Occipital lobe (tissue), 2 donors: Measurements from ENCODE around the gene KMT2C. TPM values are rescaled to one million over a fixed set of nuclear protein-coding genes. Genes with fewer than 3 reads are reported as not detected.
A peak's percentile ranks its signal among the peaks of the same experiment; 100 is the strongest.
"Not testable (repeated sequence)": the region's sequence is repeated elsewhere in the genome, so short reads cannot be mapped to it uniquely, and the experiment has no call there.

ENCODE experiments used
- DNase-seq: peaks from one replicate; lab custom pipeline; 2025; lab: John Stamatoyannopoulos, UW
- total RNA-seq: library from RNA; depleted of rRNA; stranded (reverse); fragments of >200 nt; gene quantifications from one replicate; pipeline ENCODE4 v1.2.3, GENCODE V29; 2014

KMT2C gene
- 77.7 TPM for total RNA-seq

GRCh38 chr7:152435384-152436110, at the start of gene KMT2C:
TSS of gene KMT2C (minus strand) at chr7:152436003. CDS start at chr7:152435786, 217 bp downstream.
- peak; percentile 28 for DNase-seq

GRCh38 chr7:152481082-152481481, 45.3 kb upstream of the KMT2C start:
- DNase-seq, result no peak

GRCh38 chr7:152480664-152481063, 44.9 kb upstream of the KMT2C start:
- no peak for DNase-seq

- no peak for DNase-seq
Observed at GRCh38 chr7:152479595-152479994, 43.8 kb upstream of the KMT2C start.

- no peak for DNase-seq
Observed at GRCh38 chr7:152478140-152478539, 42.3 kb upstream of the KMT2C start.

GRCh38 chr7:152477079-152477478, 41.3 kb upstream of the KMT2C start:
- DNase-seq, result no peak

- no peak for DNase-seq
Observed at GRCh38 chr7:152476551-152476950, 40.7 kb upstream of the KMT2C start.

GRCh38 chr7:152471023-152471620, 35.3 kb upstream of the KMT2C start:
- DNase-seq, result not testable (repeated sequence)

- not testable (repeated sequence) for DNase-seq
Observed at GRCh38 chr7:152470251-152471022, 34.6 kb upstream of the KMT2C start.

GRCh38 chr7:152469576-152469975, 33.8 kb upstream of the KMT2C start:
- DNase-seq, result not testable (repeated sequence)

- DNase-seq, result no peak
Observed at GRCh38 chr7:152467225-152467624, 31.4 kb upstream of the KMT2C start.

GRCh38 chr7:152465119-152465387, 29.2 kb upstream of the KMT2C start:
- no peak for DNase-seq

GRCh38 chr7:152464312-152465118, 28.7 kb upstream of the KMT2C start:
- peak; percentile 68 for DNase-seq

- DNase-seq, result peak; percentile 99
Observed at GRCh38 chr7:152463709-152464311, 28.0 kb upstream of the KMT2C start.

GRCh38 chr7:152462995-152463708, 27.3 kb upstream of the KMT2C start:
- DNase-seq, result no peak

GRCh38 chr7:152459724-152460251, 24.0 kb upstream of the KMT2C start:
- no peak for DNase-seq

- no peak for DNase-seq
Observed at GRCh38 chr7:152451356-152451755, 15.6 kb upstream of the KMT2C start.

- DNase-seq, result not testable (repeated sequence)
Observed at GRCh38 chr7:152445386-152446008, 9.7 kb upstream of the KMT2C start.

- no peak for DNase-seq
Observed at GRCh38 chr7:152443586-152443985, 7.8 kb upstream of the KMT2C start.

- DNase-seq, result no peak
Observed at GRCh38 chr7:152442330-152442835, 6.6 kb upstream of the KMT2C start.
